Neural cell (in vitro differentiated cells): ENCODE results near the gene STH. TPM values are rescaled to one million over a fixed set of nuclear protein-coding genes. Genes with fewer than 3 reads are reported as not detected.

ENCODE experiments used
- H2AFZ ChIP-seq: fragments of 200-600, 300-800 bp; sonication (generic), shearing (Covaris generic); 2 replicates; pipeline ENCODE4 v1.6.0; 2014; ENCODE audit warnings: low read depth, mild to moderate bottlenecking, antibody characterized with exemption, low read length, moderate library complexity
- H3F3A ChIP-seq: fragments of 200-600 bp; shearing (Covaris generic); 2 replicates; pipeline ENCODE4 v1.6.1; 2016; ENCODE audit warnings: mild to moderate bottlenecking, moderate library complexity, mixed read lengths, antibody characterized with exemption, low read length; ENCODE audit not compliant: insufficient read depth, poor library complexity, severe bottlenecking
- H3K27ac ChIP-seq: fragments of 200-600, 300-800 bp; sonication (generic), shearing (Covaris generic); 2 replicates; pipeline ENCODE4 v1.5.1; 2014; ENCODE audit warnings: mild to moderate bottlenecking, low read length, moderate library complexity
- H3K27me3 ChIP-seq: fragments of 300-800, 200-600 bp; sonication (generic), shearing (Covaris generic); 2 replicates; pipeline ENCODE4 v1.6.0; 2014; ENCODE audit warnings: mild to moderate bottlenecking, low read depth, low read length, moderate library complexity; ENCODE audit not compliant: insufficient read depth
- H3K36me3 ChIP-seq: fragments of 300-800, 200-600 bp; sonication (generic), shearing (Covaris generic); 2 replicates; pipeline ENCODE4 v1.5.1; 2014; ENCODE audit warnings: mild to moderate bottlenecking, antibody characterized with exemption, low read length, moderate library complexity; ENCODE audit not compliant: insufficient read depth
- H3K4me2 ChIP-seq: fragments of 300-800, 200-600 bp; sonication (generic), shearing (Covaris generic); 2 replicates; pipeline ENCODE4 v1.6.0; 2014; ENCODE audit warnings: mild to moderate bottlenecking, low read length
- H3K4me3 ChIP-seq: fragments of 300-800, 200-600 bp; sonication (generic), shearing (Covaris generic); 2 replicates; pipeline ENCODE4 v1.5.1; 2014; ENCODE audit warnings: mild to moderate bottlenecking, low read length, moderate library complexity
- H3K79me2 ChIP-seq: fragments of 200-600 bp; shearing (Covaris generic); replicated peaks from 2 replicates; pipeline ENCODE4 v1.6.0; 2014; ENCODE audit warnings: mild to moderate bottlenecking, low read length, moderate library complexity; ENCODE audit not compliant: insufficient read depth
- H3K9ac ChIP-seq: fragments of 300-800, 200-600 bp; sonication (generic), shearing (Covaris generic); 2 replicates; pipeline ENCODE4 v1.6.1; 2016; ENCODE audit warnings: mild to moderate bottlenecking, low read length, mixed read lengths
- H3K9me2 ChIP-seq: fragments of 200-600 bp; shearing (Covaris generic); 2 replicates; pipeline ENCODE4 v1.6.1; 2016; ENCODE audit warnings: mild to moderate bottlenecking, low read length, mixed read lengths; ENCODE audit not compliant: insufficient read depth
- H3K9me3 ChIP-seq: fragments of 200-600, 300-800 bp; sonication (generic), shearing (Covaris generic); 2 replicates; pipeline ENCODE4 v1.6.1; 2016; ENCODE audit warnings: mild to moderate bottlenecking, mixed run types, low read length, moderate library complexity, mixed read lengths
- H4K20me1 ChIP-seq: fragments of 200-600 bp; shearing (Covaris generic); 2 replicates; pipeline ENCODE4 v1.6.1; 2016; ENCODE audit warnings: mild to moderate bottlenecking, mixed run types; ENCODE audit not compliant: insufficient read depth
- EP300 ChIP-seq: fragments of 450-650 bp; conservative IDR thresholded peaks from 2 replicates; pipeline ENCODE4 v1.6.1; 2014; ENCODE audit warnings: antibody characterized with exemption, mild to moderate bottlenecking, moderate library complexity; ENCODE audit not compliant: poor library complexity, severe bottlenecking
- EZH2 ChIP-seq: fragments of 200-600, 300-800 bp; shearing (Covaris generic), sonication (generic); IDR thresholded peaks from 2 replicates; pipeline ENCODE4 v1.6.1; 2014; ENCODE audit warnings: antibody characterized with exemption, low read length, borderline replicate concordance, mild to moderate bottlenecking; ENCODE audit not compliant: insufficient read depth, poor library complexity, severe bottlenecking
- MXI1 ChIP-seq: fragments of 450-650 bp; conservative IDR thresholded peaks from 2 replicates; pipeline ENCODE4 v1.6.1; 2014; ENCODE audit warnings: antibody characterized with exemption, mild to moderate bottlenecking; ENCODE audit not compliant: poor library complexity, severe bottlenecking
- POLR2AphosphoS5 ChIP-seq: IDR thresholded peaks from 2 replicates; pipeline ENCODE4 v1.6.1; 2012
- RAD21 ChIP-seq: fragments of 450-650 bp; conservative IDR thresholded peaks from 2 replicates; pipeline ENCODE4 v1.6.1; 2014; ENCODE audit warnings: antibody characterized with exemption, mild to moderate bottlenecking, moderate library complexity
- REST ChIP-seq: IDR thresholded peaks from 2 replicates; pipeline ENCODE4 v1.6.1; 2012; ENCODE audit warnings: borderline replicate concordance
- SMC3 ChIP-seq: fragments of 450-650 bp; conservative IDR thresholded peaks from 2 replicates; pipeline ENCODE4 v1.6.1; 2014; ENCODE audit warnings: antibody characterized with exemption, mild to moderate bottlenecking, moderate library complexity; ENCODE audit not compliant: poor library complexity
- TAF1 ChIP-seq: IDR thresholded peaks from 2 replicates; pipeline ENCODE4 v1.6.1; 2012; ENCODE audit warnings: low read depth
- polyA plus RNA-seq: library from polyadenylated mRNA; depleted of rRNA; stranded (reverse); fragments of >200 nt; gene quantifications from 2 replicates; pipeline ENCODE4 v1.2.3, GENCODE V29; 2014
- TF ChIP-seq, protein P1 (sequence below): fragments of 450-650 bp; IDR thresholded peaks from 2 replicates; pipeline ENCODE4 v1.5.1; 2014; ENCODE audit warnings: antibody characterized with exemption, mild to moderate bottlenecking, moderate library complexity; ENCODE audit not compliant: poor library complexity, severe bottlenecking

The STH gene
- polyA plus RNA-seq, 1 donor from 2014 or later: not detected

DNA sequence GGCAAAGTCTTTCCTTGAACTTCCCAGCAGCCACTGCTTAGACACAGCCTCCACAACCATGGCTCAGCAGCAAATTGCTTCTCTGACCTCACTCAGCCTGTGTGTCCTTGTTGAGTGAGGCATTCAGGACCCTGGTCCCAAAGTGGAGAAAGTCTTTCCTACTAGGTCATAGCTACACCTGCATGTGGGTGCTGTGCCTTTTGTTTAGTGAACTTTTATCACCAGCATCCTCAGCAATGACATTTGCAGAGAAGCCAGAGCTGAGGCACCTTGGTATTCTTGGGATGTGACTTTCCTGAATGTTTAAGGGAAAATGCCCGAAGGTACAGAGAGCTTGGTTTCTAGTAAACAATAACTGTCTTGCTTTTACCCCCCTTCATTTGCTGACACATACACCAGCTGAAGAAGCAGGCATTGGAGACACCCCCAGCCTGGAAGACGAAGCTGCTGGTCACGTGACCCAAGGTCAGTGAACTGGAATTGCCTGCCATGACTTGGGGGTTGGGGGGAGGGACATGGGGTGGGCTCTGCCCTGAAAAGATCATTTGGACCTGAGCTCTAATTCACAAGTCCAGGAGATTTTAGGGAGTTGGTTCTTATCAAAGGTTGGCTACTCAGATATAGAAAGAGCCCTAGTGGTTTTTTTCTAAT, 20.9 kb upstream of the STH start:
- no peak overlapping the region for H3K27ac ChIP-seq
- H2AFZ ChIP-seq: no peak overlapping the region
- no peaks in the 10 kb centered on the region for H3F3A ChIP-seq
- H3K79me2 ChIP-seq: no peaks in the 10 kb centered on the region
- no peaks in the 10 kb centered on the region for H4K20me1 ChIP-seq
- H3K4me3 ChIP-seq: no peak overlapping the region
- no peaks in the 10 kb centered on the region for H3K9me3 ChIP-seq
- no peak overlapping the region for H3K9ac ChIP-seq
- no peaks in the 10 kb centered on the region for H3K27me3 ChIP-seq
- H3K9me2 ChIP-seq: no peaks in the 10 kb centered on the region
- H3K36me3 ChIP-seq: no peaks in the 10 kb centered on the region
- H3K4me2 ChIP-seq: no peak overlapping the region
- no peak for TF ChIP-seq REST
- TF ChIP-seq MXI1: no peak
- no peak for TF ChIP-seq RAD21
- TF ChIP-seq SMC3: no peak
- TF ChIP-seq, protein P1, sequence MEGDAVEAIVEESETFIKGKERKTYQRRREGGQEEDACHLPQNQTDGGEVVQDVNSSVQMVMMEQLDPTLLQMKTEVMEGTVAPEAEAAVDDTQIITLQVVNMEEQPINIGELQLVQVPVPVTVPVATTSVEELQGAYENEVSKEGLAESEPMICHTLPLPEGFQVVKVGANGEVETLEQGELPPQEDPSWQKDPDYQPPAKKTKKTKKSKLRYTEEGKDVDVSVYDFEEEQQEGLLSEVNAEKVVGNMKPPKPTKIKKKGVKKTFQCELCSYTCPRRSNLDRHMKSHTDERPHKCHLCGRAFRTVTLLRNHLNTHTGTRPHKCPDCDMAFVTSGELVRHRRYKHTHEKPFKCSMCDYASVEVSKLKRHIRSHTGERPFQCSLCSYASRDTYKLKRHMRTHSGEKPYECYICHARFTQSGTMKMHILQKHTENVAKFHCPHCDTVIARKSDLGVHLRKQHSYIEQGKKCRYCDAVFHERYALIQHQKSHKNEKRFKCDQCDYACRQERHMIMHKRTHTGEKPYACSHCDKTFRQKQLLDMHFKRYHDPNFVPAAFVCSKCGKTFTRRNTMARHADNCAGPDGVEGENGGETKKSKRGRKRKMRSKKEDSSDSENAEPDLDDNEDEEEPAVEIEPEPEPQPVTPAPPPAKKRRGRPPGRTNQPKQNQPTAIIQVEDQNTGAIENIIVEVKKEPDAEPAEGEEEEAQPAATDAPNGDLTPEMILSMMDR: no peak
- no peak for TF ChIP-seq POLR2AphosphoS5
- no peak for TF ChIP-seq EP300
- no peak for TF ChIP-seq TAF1
- no peak for TF ChIP-seq EZH2

- no peaks in the 10 kb centered on the region for H3K9me2 ChIP-seq
- no peaks in the 10 kb centered on the region for H3K27me3 ChIP-seq
- H4K20me1 ChIP-seq: no peaks in the 10 kb centered on the region
- H3F3A ChIP-seq: no peaks in the 10 kb centered on the region
- no peaks in the 10 kb centered on the region for H3K79me2 ChIP-seq
- no peak overlapping the region for H3K9ac ChIP-seq
- H2AFZ ChIP-seq: no peak overlapping the region
- H3K4me3 ChIP-seq: no peak overlapping the region
- no peak overlapping the region for H3K4me2 ChIP-seq
- no peaks in the 10 kb centered on the region for H3K36me3 ChIP-seq
- no peaks in the 10 kb centered on the region for H3K9me3 ChIP-seq
- TF ChIP-seq EP300 (no peak), POLR2AphosphoS5 (no peak), EZH2 (no peak), RAD21 (no peak), TAF1 (no peak), SMC3 (no peak), MXI1 (no peak), REST (no peak)
- TF ChIP-seq, protein P1: no peak
- no peak overlapping the region for H3K27ac ChIP-seq
Observed at GRCh38 chr17:45979137-45979536, 19.9 kb upstream of the STH start.
